COLO668 (cell line): ENCODE data around the gene SLC11A1.
A peak's percentile ranks its signal among the peaks of the same experiment; 100 is the strongest.

Experiments used
- DNase-seq: peaks from one replicate; lab custom pipeline; 2025; ENCODE audit not compliant: unreplicated experiment; lab: John Stamatoyannopoulos, UW

The SLC11A1 gene

GRCh38 chr2:218392891-218393462 lies 10.9 kb downstream of the SLC11A1 start:
- DNase-seq, result no peak

- no peak for DNase-seq
These were observed 11.7 kb downstream of the SLC11A1 start for GRCh38 chr2:218393750-218394290.

- DNase-seq, result no peak
These were observed 12.4 kb downstream of the SLC11A1 start for GRCh38 chr2:218394298-218395089.

- no peak for DNase-seq
These were observed 13.0 kb downstream of the SLC11A1 start for GRCh38 chr2:218395090-218395444.

- DNase-seq, result no peak
These were observed 13.4 kb downstream of the SLC11A1 start for GRCh38 chr2:218395456-218395825.

GRCh38 chr2:218395826-218396687 lies 14.0 kb downstream of the SLC11A1 start:
- DNase-seq, result peak; percentile 92

- peak; percentile 93 for DNase-seq
These were observed 14.8 kb downstream of the SLC11A1 start for GRCh38 chr2:218396688-218397462.

GRCh38 chr2:218397463-218397819 lies 15.4 kb downstream of the SLC11A1 start:
- no peak for DNase-seq

- peak; percentile 81 for DNase-seq
These were observed 15.9 kb downstream of the SLC11A1 start for GRCh38 chr2:218397820-218398436.

GRCh38 chr2:218398437-218399390 lies 16.6 kb downstream of the SLC11A1 start:
- DNase-seq, result peak; percentile 90

- peak; percentile 98 for DNase-seq
These were observed 17.5 kb downstream of the SLC11A1 start, which contains the start of gene CTDSP1 for GRCh38 chr2:218399391-218400166. TSS of gene CTDSP1 (plus strand) at chr2:218399868. CDS start at chr2:218400091, 223 bp downstream.

- DNase-seq, result peak; percentile 36
These were observed 18.3 kb downstream of the SLC11A1 start for GRCh38 chr2:218400167-218400929.

- DNase-seq, result no peak
These were observed 19.1 kb downstream of the SLC11A1 start for GRCh38 chr2:218400930-218401881.

GRCh38 chr2:218401890-218402289 lies 19.8 kb downstream of the SLC11A1 start:
- no peak for DNase-seq

- DNase-seq, result no peak
These were observed 20.4 kb downstream of the SLC11A1 start for GRCh38 chr2:218402491-218402901.

GRCh38 chr2:218402911-218403411 lies 20.9 kb downstream of the SLC11A1 start:
- no peak for DNase-seq
